ENCODE results near the gene CCDC85B. TPM values are rescaled to one million over a fixed set of nuclear protein-coding genes. Genes with fewer than 3 reads are reported as not detected.
"Not testable (repeated sequence)": the region's sequence is repeated elsewhere in the genome, so short reads cannot be mapped to it uniquely, and the experiment has no call there.

CCDC85B gene
- 14.7 TPM for polyA plus RNA-seq (ENCODE audit: insufficient read length)

GRCh38 chr11:65890324-65891218, at the start of gene CCDC85B:
Gene CCDC85B (plus strand): TSS chr11:65890673. CDS start chr11:65890784, 111 bp downstream.
- peak; percentile 91 for DNase-seq (ENCODE audit: low read depth)

- DNase-seq (ENCODE audit: low read depth), result no peak
Measured at GRCh38 chr11:65842144-65842543, 48.3 kb upstream of the CCDC85B start.

- no peak for DNase-seq (ENCODE audit: low read depth)
Measured at GRCh38 chr11:65843811-65844210, 46.7 kb upstream of the CCDC85B start.

DNA sequence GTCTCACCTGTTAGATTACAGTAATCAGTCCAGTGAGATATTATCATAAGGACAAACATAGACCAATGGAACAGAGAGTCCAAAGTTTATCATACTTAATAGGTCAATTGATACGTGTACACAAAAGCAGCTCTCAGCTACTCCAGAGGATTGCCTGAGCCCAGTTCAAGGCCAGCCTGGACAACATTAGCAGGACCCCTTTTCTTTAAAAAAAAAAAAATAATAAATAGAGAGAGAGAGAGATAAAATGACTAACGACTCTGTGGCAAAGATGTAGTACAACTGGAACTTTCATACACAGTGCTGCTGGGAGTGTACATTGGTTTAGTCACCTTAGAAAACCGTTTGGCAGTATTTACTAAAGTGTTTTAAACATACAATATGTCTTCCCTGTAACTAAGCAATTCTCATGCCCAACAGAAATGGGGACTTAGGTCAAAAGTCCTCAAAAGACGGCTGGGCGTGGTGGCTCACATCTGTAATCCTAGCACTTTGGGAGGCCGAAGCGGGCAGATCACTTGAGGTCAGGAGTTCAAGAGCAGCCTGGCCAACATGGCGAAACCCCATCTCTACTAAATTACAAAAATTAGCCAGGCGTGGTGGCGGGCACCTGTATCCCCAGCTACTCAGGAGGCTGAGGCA, 46.1 kb upstream of the CCDC85B start:
- DNase-seq (ENCODE audit: low read depth), result no peak

DNA sequence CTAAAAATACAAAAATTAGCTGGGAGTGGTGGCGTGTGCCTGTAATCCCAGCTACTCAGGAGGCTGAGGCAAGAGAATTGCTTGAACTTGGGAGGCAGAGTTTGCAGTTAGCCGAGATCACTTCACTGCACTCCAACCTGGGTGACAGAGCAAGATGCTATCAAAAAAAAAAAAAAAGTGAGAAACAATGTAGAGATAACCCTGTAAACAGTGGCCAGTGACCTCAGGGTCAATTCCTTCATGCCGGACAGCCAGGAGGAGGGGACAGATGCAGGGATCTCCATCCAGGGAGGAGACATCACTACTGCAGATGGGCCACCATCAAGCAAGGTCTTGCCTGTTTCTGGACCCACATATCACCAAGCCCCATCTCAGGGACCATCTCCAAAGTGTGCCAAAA, 42.7 kb upstream of the CCDC85B start:
- DNase-seq (ENCODE audit: low read depth), result no peak

DNA sequence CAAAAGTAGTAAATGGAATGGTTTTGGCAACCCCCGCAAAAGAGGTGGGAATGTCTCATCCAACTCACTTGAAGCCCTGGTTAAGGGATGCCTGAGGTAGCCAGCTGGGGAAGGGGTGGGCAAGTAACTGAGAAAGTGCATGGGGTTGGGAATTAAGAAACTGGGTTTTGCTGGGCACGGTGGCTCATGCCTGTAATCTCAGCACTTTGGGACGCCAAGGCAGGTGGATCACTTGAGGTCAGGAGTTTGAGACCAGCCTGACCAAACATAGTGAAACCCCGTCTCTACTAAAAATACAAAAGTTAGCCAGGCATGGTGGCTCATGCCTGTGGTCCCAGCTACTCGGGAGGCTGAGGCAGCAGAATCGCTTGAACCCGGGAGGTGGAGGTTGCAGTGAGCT, 41.8 kb upstream of the CCDC85B start:
- not testable (repeated sequence) for DNase-seq (ENCODE audit: low read depth)

DNA sequence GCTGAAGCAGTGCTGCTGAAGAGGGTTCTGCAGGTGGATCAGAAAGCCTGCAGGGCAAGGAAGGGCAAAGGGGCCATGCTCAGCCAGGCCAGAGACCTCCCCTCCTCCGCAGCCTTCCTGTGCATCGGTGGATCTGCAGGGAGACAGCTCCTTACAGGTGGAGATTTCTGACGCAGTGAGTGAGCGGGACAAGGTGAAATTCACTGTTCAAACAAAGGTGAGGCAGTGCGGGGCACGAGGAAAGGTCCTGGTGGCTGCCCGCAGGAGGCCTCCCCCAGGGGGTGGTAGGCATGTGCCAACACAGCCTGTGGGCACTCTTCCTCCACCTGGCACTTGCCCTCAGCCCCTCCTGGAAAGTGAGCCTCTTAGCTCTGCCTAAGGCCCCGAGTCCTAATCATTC, 41.1 kb upstream of the CCDC85B start:
- no peak for DNase-seq (ENCODE audit: low read depth)

- no peak for DNase-seq (ENCODE audit: low read depth)
Measured at GRCh38 chr11:65849771-65850216, 40.7 kb upstream of the CCDC85B start.

DNA sequence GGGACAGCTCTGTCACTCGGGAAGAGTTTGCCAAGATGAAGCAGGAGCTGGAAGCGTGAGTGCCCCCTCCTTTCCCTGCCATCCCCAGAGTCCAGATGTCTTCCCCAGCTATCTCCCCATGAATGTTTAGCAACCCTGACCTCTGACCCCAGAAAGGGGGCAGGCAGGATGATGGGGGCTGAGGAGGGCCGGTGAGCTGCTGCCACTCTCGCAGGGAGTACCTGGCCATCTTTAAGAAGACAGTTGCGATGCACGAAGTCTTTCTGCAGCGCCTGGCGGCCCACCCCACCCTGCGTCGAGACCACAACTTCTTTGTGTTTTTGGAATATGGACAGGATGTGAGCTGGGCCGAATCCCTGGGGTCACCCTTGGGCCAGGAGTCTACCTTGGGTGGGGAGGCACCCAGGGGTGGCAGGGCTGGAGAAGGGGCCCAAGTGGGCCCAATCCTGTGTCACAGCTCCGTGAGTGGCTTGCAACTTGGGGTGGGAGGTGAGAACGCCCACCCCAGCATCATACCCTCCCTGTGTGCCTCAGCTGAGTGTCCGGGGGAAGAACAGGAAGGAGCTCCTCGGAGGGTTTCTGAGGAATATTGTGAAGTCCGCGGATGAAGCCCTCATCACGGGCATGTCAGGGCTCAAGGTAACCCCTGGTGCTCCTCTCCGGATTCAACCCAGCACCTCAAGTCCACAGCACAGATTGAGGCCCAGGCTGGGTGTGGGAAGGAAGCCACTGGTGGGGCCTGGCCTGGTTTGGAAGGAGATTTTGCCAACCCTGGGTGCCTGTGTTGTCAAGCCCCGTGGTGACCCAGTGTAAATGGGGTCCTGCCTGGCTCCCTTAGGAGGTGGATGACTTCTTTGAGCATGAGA, 40.0 kb upstream of the CCDC85B start:
- no peak for DNase-seq (ENCODE audit: low read depth)

GRCh38 chr11:65851083-65851579, 39.3 kb upstream of the CCDC85B start:
- no peak for DNase-seq (ENCODE audit: low read depth)

DNA sequence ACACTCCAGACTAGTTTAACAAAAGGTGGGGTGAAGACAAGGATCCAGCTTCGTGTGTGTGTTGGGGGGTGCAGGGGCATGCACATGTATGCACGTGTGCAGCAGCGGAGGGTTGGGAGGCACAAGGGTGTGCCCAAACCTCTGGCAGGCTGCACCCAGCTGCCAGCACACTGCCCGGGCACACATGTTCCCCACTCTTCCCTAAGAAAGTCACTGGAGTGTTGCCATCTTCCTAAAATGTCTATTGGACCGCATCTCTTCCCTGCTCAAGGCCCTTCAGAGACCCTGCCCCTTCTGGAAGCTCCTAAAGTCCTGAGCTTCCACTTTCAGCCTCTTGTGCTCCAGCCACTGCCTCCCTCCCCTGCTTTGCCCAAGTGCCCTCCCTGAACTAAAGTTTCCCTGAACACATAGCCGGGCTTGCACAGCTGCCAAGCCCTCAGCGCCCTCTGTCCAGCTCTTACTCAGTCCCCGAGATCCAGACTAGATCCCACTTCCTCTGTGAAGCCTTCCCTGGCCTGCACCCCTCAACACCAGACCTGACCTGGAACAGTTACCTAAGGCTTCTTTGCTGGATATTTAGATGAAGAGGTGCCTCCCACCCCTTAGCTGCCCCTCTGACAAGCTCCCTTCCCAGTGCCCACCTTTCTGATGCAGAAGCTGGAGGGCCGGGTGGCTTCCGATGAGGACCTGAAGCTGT, 38.5 kb upstream of the CCDC85B start:
- no peak for DNase-seq (ENCODE audit: low read depth)

- DNase-seq (ENCODE audit: low read depth), result no peak
Measured at GRCh38 chr11:65852508-65853245, 37.8 kb upstream of the CCDC85B start.

DNA sequence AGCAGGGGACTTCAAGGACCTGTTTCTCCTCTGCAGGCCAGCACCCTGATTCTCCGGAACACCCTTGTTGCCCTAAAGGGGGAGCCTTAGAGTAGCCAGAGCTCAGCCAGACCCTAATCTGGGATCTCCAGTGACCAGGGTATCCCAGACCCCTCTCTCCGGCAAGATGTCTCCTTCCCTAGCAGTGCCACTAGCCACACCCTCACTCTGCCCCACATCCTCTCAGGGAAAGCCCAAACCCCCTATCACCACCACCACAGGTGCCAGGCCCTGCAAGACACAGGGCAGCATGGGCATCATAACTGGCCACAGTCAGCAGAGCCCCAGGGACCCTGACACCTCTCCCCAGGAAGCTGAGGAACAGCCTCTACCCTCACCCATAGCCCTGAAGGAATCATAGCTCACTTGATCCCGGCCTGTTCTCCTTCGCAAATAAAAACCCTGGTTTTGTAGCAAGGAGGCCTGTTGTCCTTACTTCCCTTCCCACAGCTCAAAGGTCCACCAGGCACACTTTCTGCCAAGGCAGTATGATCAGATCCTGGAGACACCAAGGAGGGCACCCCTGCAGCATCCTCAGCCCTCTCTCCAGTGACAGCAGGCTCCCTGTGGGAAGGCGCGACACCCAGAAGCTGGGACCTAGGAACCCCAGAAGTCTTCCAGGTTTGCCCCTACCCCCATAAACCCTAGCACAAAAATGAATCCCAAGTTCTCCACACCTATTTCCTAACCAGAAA, 37.1 kb upstream of the CCDC85B start:
- no peak for DNase-seq (ENCODE audit: low read depth)

DNA sequence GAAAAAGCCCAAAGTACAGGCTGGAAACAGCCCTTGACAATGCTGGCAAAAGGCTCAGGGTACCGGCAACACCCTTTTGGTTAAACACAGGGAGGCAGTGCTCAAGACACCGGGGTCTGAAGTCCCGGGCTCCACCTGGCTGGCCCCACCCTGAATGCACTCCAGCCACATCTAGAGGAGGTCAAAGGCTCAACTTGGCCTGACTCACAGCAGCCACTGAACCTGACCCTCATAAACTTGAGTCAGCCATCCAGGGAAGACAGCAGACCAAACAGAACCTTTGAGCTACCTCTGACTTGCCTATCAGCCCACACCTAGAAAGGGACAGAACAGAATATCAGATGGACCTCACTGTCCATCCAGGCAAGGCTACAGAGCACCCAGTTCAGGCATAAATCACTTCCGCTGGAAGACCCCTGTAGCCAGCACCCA, 36.3 kb upstream of the CCDC85B start:
- no peak for DNase-seq (ENCODE audit: low read depth)

- no peak for DNase-seq (ENCODE audit: low read depth)
Measured at GRCh38 chr11:65854852-65855837, 35.3 kb upstream of the CCDC85B start.

DNA sequence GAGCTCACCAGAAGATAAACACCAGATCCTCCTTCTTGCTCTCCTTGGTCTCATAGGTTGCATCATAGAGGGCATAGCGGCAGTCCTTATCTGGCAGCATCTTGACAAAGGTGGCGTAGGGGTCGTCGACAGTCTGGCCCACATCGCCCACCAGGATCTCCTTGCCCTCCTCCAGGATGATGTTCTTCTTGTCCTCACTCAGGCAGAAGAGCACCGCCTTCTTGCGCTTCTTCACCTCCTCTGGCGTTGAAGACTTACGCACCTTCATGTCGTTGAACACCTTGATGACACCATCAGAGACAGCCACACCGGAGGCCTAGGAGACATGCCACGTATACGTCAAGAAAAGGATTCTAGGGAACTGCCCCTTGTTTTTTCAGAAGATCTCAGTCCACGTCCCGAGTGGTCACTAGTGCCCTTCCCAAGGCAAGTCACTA, 34.5 kb upstream of the CCDC85B start:
- no peak for DNase-seq (ENCODE audit: low read depth)

- DNase-seq (ENCODE audit: low read depth), result no peak
Measured at GRCh38 chr11:65856689-65857499, 33.6 kb upstream of the CCDC85B start.

DNA sequence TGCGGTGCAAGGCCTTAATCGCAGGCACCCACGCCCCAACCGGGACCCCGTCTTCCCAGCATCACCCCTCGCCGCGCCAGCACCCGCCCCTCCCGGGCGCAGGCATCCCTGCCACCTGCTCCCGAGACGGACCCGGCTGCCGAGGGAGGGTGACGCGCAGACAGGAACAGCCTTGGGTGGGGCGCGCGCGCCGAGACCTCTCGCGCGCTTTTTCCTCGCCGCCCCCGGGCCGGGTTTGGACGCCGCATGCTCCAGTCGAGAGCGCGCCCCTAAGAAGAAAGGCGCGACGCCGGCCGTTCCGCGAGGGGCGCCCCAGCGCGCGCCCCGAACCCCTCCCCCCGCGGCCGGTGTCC, 33.0 kb upstream of the CCDC85B start:
- DNase-seq (ENCODE audit: low read depth), result no peak

Measured in forelimb muscle (tissue), 1 donor.